Heart left ventricle (tissue), 16 donors: ENCODE measurements around the gene LIN7B. TPM values are rescaled to one million over a fixed set of nuclear protein-coding genes. Genes with fewer than 3 reads are reported as not detected.
A peak's percentile ranks its signal among the peaks of the same experiment; 100 is the strongest.

Experiments
- ATAC-seq, 4 donors: fragments of 200-7000 bp; cut with Tn5 transposase; one replicate each; pipeline ENCODE4 v1.9.1; 2020 to 2022; ENCODE audit warnings: moderate library complexity in 4 of 4, mild to moderate bottlenecking in 3 of 4, moderate number of reproducible peaks in 1 of 4
- DNase-seq, 5 donors: peaks; one replicate each; pipeline ENCODE4 v3.0.0-alpha.2; 2020
- H3K27ac ChIP-seq, 12 donors: fragments of 200-600 bp; sonication (generic) in 4 of 12; one replicate each; pipeline versions ENCODE4 v1.5.0 to v1.8.0; 2016 to 2022; ENCODE audit warnings: mild to moderate bottlenecking in 2 of 12
- H3K27me3 ChIP-seq, 9 donors: fragments of 200-600 bp; sonication (generic) in 2 of 9; one replicate each; pipeline versions ENCODE4 v1.5.1 to v1.8.0; 2016 to 2022; ENCODE audit warnings: mild to moderate bottlenecking in 3 of 9
- H3K36me3 ChIP-seq, 9 donors: fragments of 200-600 bp; sonication (generic) in 2 of 9; one replicate each; pipeline versions ENCODE4 v1.5.0 to v1.8.0; 2018 to 2022; ENCODE audit warnings: mild to moderate bottlenecking in 2 of 9
- H3K4me1 ChIP-seq, 12 donors: fragments of 200-600 bp; sonication (generic) in 4 of 12; one replicate each; pipeline versions ENCODE4 v1.5.0 to v1.8.0; 2016 to 2022; ENCODE audit warnings: mild to moderate bottlenecking in 3 of 12
- H3K4me3 ChIP-seq, 12 donors: fragments of 200-600 bp; sonication (generic) in 4 of 12; one replicate each; pipeline versions ENCODE4 v1.5.0 to v1.8.0; 2017 to 2022; ENCODE audit warnings: mild to moderate bottlenecking in 9 of 12, moderate library complexity in 4 of 12
- H3K9me3 ChIP-seq, 12 donors: fragments of 200-600 bp; sonication (generic) in 4 of 12; one replicate each; pipeline versions ENCODE4 v1.5.0 to v1.8.0; 2016 to 2022; ENCODE audit warnings: mild to moderate bottlenecking in 1 of 12
- POLR2A ChIP-seq, 2 donors: fragments of 450-650 bp; IDR thresholded peaks; one replicate each; pipeline ENCODE4 v1.6.1; 2017; ENCODE audit warnings: antibody characterized with exemption in 2 of 2, mild to moderate bottlenecking in 2 of 2, moderate library complexity in 2 of 2
- WGBS, 4 donors: extraction: QIAGEN DNeasy Blood & Tissue Kit in 2 of 4; methylation state at CpG; one replicate each; pipeline versions ENCODE4 v1.1.5 to v1.1.7; 2013 to 2018; 5-methylcytosine and 5-hydroxymethylcytosine counted together
- intact Hi-C, 10 donors: fragments of 100-400 bp; cut with DNase I; formaldehyde crosslinking; loops; one replicate each; pipeline versions ENCODE4 v1.11.1 to v1.14.2; 2022
- polyA plus RNA-seq, 2 donors: library from polyadenylated mRNA; stranded (reverse); fragments of 200-250 nt; gene quantifications; one replicate each; pipeline ENCODE4 v1.2.3, GENCODE V29; 2013
- total RNA-seq, 9 donors: library from RNA; depleted of rRNA in 2 of 9; stranded (reverse); fragments of >200 nt in 2 of 9; fragmentation: NEBNext Ultra II Directional in 3 of 9; extraction: Animal tissue kit (Norgen Biotek cat#: 25700) in 3 of 9; gene quantifications; one replicate each; pipeline versions ENCODE4 v1.1.0 to v1.2.4, GENCODE V29; 2016 to 2023
- TF ChIP-seq, protein P1 (sequence below), 12 donors: fragments of 200-600 bp; sonication (generic) in 4 of 12; IDR thresholded peaks; one replicate each; pipeline versions ENCODE4 v1.5.0 to v1.8.0; 2018 to 2022; ENCODE audit warnings: antibody characterized with exemption in 12 of 12, mild to moderate bottlenecking in 5 of 12
- donor health status: ischemic (EF 13 %, LVEDD 7.1; RV severe dilation, severe dysfunction).
- donor health status: healthy with polysubstance abuse.
- donor health status: DM: no; HTN: yes; CAD: no.
- donor health status: DM: no; HTN: no; CAD: no.
- donor health status: ischemic (EF 25% LVEDD 6.9; RV normal size, moderate dysfunction).
- donor health status: ischemic (EF 25% LVEDD 5.7; RV mildly dilated, moderate dysfunction).
- donor health status: healthy.
- donor health status: DM: yes; HTN: yes; CAD: no.
- donor health status: ischemic (EF 35%, LVEDD 5.7; RV mildly dilated, moderate dysfunction).
- donor health status: nonischemic (EF 11% LVEDD 7.7; RV severe dilation, severe dysfunction).
- donor health status: DM: yes; HTN: yes; CAD: no.
- donor health status: PGD.
- donor health status: ischemic (EF 29% LVEDD 5.4; RV normal size, mild dysfunction).
- donor health status: nonischemic (EF 23%, LVEDD 6.1; RV moderate dilation, normal function).

LIN7B gene
- total and polyA plus RNA-seq, 11 donors: 12.6 to 55.8 (median 22.6) TPM

DNA sequence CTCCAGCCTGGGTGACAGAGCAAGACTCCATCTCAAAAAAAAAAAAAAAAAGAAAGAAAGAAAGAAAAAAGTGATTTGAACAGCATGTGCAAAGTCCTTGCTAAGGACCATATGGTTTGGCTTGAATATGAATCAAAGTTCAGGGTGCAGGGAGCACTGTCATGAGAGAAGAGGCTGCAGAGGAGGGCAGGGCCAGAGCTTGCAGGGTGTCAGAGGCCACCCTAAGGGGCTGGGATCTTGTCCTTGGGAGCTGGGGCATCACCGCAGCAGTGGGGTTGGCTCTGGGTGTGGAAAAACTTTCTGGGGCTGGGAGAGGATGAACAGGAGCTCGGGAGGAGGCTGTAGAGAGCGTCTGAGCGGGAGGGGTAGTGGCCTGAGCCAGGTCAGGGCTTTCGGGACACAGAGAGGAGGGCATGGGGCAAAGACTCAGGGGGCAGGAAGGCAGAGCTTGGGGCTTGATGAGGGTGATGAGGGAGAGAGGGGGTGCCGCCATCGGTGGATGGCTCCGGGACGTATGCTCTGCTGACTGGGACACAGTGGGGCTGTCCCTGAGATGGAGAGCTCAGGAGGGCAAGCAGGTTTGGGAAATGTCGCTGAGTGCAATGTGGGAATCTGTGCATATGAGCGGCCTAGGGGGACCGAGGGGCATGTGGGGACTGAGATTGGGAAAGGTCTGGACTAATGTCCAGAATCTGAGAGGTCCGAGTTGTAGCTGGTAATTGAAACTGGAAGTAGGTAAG, 46.5 kb downstream of the LIN7B start:
- TF ChIP-seq, protein P1, sequence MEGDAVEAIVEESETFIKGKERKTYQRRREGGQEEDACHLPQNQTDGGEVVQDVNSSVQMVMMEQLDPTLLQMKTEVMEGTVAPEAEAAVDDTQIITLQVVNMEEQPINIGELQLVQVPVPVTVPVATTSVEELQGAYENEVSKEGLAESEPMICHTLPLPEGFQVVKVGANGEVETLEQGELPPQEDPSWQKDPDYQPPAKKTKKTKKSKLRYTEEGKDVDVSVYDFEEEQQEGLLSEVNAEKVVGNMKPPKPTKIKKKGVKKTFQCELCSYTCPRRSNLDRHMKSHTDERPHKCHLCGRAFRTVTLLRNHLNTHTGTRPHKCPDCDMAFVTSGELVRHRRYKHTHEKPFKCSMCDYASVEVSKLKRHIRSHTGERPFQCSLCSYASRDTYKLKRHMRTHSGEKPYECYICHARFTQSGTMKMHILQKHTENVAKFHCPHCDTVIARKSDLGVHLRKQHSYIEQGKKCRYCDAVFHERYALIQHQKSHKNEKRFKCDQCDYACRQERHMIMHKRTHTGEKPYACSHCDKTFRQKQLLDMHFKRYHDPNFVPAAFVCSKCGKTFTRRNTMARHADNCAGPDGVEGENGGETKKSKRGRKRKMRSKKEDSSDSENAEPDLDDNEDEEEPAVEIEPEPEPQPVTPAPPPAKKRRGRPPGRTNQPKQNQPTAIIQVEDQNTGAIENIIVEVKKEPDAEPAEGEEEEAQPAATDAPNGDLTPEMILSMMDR (IDR thresholded peaks at IDR 0.05): no peak
- no peak for TF ChIP-seq POLR2A (IDR thresholded peaks at IDR 0.05)
- H3K27ac ChIP-seq: peak overlapping the region in 4 of 12 donors; percentile 97 to 99 (median 98)

GRCh38 chr19:49161987-49162386, 47.8 kb downstream of the LIN7B start:
- no peak for ATAC-seq
- H3K4me3 ChIP-seq: no peak overlapping the region
- H3K27ac ChIP-seq: peak overlapping the region in 4 of 12 donors; percentile 17 to 43 (median 30)
- no peak for DNase-seq
- H3K27me3 ChIP-seq: no peaks in the 10 kb centered on the region
- H3K4me1 ChIP-seq: peaks cover 5 to 59% (median 32%) of the 10 kb centered on the region in 12 donors
- 43 to 61% (median 55%) methylated on average over 4 of the region's 4 CpGs for WGBS, 4 donors
- no peak for TF ChIP-seq POLR2A (IDR thresholded peaks at IDR 0.05)
- TF ChIP-seq, protein P1 (IDR thresholded peaks at IDR 0.05): no peak
- peaks cover 0 to 17% (median 0%) of the 10 kb centered on the region in 9 donors for H3K36me3 ChIP-seq
- intact Hi-C loops: loop anchor here in 3 of 10 donors (5.0 kb wide), 1 partner anchor 35 kb away; no protein-coding TSS in a partner anchor
- no peaks in the 10 kb centered on the region for H3K9me3 ChIP-seq

More for the DNA sequence above, 46.5 kb downstream of the LIN7B start:
- peaks cover 1 to 53% (median 27%) of the 10 kb centered on the region in 12 donors for H3K4me1 ChIP-seq
- H3K27me3 ChIP-seq: no peaks in the 10 kb centered on the region
- no peak for ATAC-seq
- intact Hi-C loops: loop anchor here in 3 of 10 donors (5.0 kb wide), 1 partner anchor 37 kb away; no protein-coding TSS in a partner anchor
- H3K36me3 ChIP-seq: peaks cover 0 to 17% (median 0%) of the 10 kb centered on the region in 9 donors
- H3K4me3 ChIP-seq: no peak overlapping the region
- H3K9me3 ChIP-seq: no peaks in the 10 kb centered on the region
- whole genome bisulfite sequencing, 4 donors: 86 to 88% (median 87%) methylated on average over 13 of the region's 13 CpGs
- peak in 1 of 5 donors; percentile 14 for DNase-seq

DNA sequence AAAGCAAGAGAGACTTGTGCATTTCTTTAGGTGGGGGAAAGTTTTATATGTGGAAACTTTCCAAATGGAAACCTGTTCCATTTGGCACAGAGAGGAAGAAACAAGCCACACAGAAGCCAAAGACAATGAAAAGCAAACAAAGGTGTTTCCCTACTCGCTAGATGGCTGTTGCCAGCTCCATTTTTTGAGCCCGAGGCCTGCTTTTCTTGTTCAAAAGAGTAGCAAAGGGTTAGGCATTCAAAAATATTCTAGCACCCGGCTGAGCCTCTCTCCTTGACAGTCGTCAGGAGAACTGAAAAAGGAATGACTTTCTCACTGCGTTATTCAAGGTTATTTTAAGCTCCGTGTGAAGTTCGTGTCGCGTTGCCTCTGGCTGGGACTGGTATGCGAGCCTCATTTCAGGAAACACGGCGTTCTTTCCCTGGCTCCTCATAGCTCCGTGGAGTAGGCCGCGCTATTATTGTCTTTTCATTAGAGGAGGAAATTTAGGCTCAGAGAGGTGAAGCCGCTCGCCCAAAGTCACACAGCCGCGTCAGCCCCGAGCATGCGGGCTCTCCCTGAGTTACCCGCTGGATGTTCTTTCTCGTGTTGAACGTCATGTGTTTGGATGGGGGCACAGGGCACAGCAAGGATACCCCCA, 51.1 kb downstream of the LIN7B start:
- Histone ChIP-seq H3K4me1 (peaks cover 5 to 34% (median 20%) of the 10 kb centered on the region in 12 donors), H3K27me3 (no peaks in the 10 kb centered on the region), H3K27ac (peak overlapping the region; percentile 72 to 99 (median 90)), H3K9me3 (no peaks in the 10 kb centered on the region), H3K4me3 (peak overlapping the region in 9 of 12 donors; percentile 5 to 34 (median 22)), H3K36me3 (peaks cover 0 to 41% (median 24%) of the 10 kb centered on the region in 9 donors)
- intact Hi-C loops: loop anchor here in 1 of 10 donors (5.0 kb wide), 1 partner anchor 42 kb away; no protein-coding TSS in a partner anchor
- DNase-seq (peak; percentile 52 to 81 (median 65)), ATAC-seq (peak; percentile 87 to 94 (median 92))
- WGBS, 4 donors: 23 to 43% (median 28%) methylated on average over 20 to 24 of the region's 24 CpGs
- TF ChIP-seq, protein P1 (IDR thresholded peaks at IDR 0.05): no peak
- peak in 1 of 2 donors; percentile 45 for TF ChIP-seq POLR2A (IDR thresholded peaks at IDR 0.05)
